GM11168 (cell line): Measurements from ENCODE around the gene PCK2.
"Not testable (repeated sequence)": the region's sequence is repeated elsewhere in the genome, so short reads cannot be mapped to it uniquely, and the experiment has no call there.

Experiments
- in situ Hi-C: fragments of 300-500 bp; cut with MboI; formaldehyde crosslinking; loops from one replicate; pipeline ENCODE4 v1.12.0; 2022; ENCODE audit warnings: low sequenced_read_pairs; ENCODE audit not compliant: unreplicated experiment

The PCK2 gene

DNA sequence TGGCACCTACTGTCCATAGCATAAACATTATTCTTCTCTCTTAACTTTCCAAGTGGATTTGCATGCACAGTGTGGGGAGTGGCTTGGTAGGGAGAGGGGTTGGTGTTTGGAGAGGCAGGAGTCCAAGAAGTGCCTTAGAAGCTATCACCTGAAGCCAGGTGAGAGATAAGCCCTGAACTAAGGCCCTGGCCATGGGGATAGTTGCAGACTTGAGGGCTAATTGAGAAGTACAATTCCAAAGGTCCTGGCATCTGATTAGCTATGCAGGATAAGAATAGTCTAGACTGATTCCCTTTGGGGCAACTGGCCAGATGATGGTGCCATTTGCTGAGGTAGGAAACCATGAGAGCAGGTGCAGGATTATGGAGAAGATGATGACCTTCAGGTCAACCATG is 2.0 kb upstream of the PCK2 start:
- in situ Hi-C loops, result loop anchor here (5.0 to 25.0 kb wide), 2 partner anchors 35 to 105 kb away; partner anchors contain the start of gene DHRS4L2

GRCh38 chr14:24092505-24093206 is 1.5 kb upstream of the PCK2 start:
- in situ Hi-C loops, result loop anchor here (5.0 to 25.0 kb wide), 2 partner anchors 35 to 105 kb away; partner anchors contain the start of gene DHRS4L2

DNA sequence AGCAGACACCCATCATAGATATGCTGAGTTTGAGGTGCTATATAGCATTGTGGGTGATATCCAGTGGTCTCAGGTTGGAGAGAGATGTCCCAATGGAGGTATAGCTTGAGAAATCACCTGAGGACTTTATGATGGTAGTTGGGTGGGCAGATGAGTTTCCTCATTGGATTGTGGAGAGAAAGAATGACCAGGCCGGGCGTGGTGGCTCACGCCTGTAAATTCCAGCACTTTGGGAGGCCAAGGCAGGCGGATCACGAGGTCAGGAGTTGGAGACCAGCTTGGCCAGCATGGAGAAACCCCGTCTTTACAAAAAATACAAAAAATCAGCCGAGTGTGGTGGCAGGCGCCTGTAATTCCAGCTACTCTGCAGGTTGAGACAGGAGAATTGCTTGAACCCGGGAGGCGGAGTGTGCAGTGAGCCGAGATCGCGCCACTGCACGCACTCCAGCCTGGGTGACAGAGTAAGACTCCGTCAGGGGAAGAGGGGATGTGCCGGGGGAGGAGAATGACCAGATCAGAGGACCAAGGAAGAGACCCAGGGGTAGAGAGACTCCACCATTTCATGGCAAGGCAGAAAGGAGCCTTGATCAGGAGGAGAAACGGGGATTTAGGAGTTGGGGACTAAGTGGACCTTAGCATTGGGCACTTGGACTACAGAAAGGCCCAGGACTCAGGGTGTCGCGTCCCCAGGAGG is 757 bp upstream of the PCK2 start:
- in situ Hi-C loops, result loop anchor here (5.0 to 25.0 kb wide), 2 partner anchors 36 to 106 kb away; partner anchors contain the start of gene DHRS4L2

GRCh38 chr14:24094841-24095270 is 745 bp downstream of the PCK2 start:
- in situ Hi-C loops, result loop anchor here (5.0 to 25.0 kb wide), 2 partner anchors 38 to 108 kb away; partner anchors contain the start of gene DHRS4L2

DNA sequence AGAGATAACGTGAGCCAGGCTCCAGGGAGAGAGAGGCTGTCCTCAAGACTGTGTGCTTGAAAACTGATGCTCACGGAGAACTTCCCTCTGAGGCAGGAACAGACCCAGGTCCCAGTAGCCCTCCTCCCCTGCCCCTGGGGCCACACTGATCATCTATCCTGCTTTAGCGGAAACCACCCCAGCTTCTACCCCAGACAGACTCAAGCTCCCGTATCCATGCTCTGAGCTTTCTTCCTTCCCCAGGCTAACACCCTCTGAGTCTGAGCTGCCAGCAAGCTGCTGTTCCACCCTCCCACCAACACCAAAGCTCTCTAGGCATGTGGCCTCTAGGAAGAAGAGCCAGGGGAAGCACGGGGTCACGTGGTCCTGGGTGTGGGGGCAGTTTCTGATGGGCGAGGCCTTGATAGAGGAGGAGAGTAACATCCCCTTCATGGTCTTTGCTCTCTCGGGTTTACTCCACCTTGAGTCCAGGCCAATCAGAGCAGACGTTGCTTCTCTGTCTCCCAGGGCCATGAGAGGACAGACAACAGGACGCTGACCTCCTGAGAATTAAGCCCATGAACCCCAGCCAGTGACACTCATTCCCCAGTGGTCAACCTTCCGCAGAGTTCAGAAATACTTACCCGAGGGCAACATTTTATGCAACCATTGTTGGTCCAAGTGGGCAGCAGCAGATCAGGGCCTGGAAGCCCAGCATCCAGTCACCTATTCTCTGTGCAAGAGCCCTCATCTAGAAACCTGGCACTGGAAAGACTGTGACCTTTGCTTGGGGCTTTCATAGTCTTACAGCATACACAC is 1.4 kb downstream of the PCK2 start:
- in situ Hi-C loops, result loop anchor here (25.0 kb wide), 1 partner anchor 108 kb away; the partner anchor contains the start of gene DHRS4L2

DNA sequence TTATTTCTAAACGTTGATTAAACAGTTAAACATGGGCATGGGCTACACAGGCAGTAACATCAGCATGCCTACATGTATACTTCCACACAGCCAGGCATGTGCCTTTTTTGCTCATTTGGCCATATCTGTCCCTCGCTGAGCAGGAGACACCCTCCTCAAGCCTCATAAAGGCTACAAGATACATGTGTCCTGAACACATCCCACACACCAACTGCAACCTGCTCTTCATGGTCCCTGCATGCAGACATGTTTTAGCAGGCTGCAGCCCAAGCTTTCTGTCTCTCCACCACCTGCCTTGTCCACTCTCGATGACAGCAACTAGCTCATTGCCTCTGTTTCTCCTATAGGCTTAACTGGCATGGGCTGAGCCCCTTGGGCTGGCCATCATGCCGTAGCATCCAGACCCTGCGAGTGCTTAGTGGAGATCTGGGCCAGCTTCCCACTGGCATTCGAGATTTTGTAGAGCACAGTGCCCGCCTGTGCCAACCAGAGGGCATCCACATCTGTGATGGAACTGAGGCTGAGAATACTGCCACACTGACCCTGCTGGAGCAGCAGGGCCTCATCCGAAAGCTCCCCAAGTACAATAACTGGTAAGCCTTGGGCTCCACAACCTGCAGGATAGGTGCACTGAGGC is 2.6 kb downstream of the PCK2 start:
- in situ Hi-C loops, result loop anchor here (25.0 kb wide), 1 partner anchor 109 kb away; the partner anchor contains the start of gene DHRS4L2

DNA sequence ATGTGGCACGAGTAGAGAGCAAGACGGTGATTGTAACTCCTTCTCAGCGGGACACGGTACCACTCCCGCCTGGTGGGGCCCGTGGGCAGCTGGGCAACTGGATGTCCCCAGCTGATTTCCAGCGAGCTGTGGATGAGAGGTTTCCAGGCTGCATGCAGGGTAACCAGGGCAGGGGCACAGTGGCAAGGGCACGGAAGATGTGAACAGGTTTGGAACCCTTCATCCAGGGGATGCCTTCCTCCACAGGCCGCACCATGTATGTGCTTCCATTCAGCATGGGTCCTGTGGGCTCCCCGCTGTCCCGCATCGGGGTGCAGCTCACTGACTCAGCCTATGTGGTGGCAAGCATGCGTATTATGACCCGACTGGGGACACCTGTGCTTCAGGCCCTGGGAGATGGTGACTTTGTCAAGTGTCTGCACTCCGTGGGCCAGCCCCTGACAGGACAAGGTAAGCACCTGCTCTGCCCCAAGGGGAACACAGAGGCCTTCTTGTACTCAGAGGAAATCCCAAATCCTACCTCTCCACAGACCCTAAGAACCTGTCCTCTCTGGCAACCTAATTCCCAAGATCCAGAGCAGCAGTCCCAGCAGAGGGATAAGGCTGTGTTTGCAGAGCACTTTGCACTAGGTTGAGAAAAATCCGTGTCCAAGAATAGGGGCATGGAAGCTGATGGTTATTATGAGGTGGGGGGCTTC is 4.3 kb downstream of the PCK2 start:
- in situ Hi-C loops, result loop anchor here (25.0 kb wide), 1 partner anchor 111 kb away; the partner anchor contains the start of gene DHRS4L2

- in situ Hi-C loops, result loop anchor here (25.0 kb wide), 1 partner anchor 112 kb away; the partner anchor contains the start of gene DHRS4L2
Observed at GRCh38 chr14:24098927-24099813, 5.1 kb downstream of the PCK2 start.

- in situ Hi-C loops, result no loop called here
Observed at GRCh38 chr14:24100197-24100981, 6.3 kb downstream of the PCK2 start.

- in situ Hi-C loops, result no loop called here
Observed at GRCh38 chr14:24100982-24101494, 6.9 kb downstream of the PCK2 start.

- in situ Hi-C loops, result no loop called here
Observed at GRCh38 chr14:24102357-24103048, 8.4 kb downstream of the PCK2 start.

DNA sequence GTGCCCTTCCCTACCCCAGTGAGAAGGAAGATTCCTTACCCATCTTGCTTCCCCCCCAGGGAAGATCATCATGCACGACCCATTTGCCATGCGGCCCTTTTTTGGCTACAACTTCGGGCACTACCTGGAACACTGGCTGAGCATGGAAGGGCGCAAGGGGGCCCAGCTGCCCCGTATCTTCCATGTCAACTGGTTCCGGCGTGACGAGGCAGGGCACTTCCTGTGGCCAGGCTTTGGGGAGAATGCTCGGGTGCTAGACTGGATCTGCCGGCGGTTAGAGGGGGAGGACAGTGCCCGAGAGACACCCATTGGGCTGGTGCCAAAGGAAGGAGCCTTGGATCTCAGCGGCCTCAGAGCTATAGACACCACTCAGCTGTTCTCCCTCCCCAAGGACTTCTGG is 9.3 kb downstream of the PCK2 start:
- in situ Hi-C loops, result no loop called here

DNA sequence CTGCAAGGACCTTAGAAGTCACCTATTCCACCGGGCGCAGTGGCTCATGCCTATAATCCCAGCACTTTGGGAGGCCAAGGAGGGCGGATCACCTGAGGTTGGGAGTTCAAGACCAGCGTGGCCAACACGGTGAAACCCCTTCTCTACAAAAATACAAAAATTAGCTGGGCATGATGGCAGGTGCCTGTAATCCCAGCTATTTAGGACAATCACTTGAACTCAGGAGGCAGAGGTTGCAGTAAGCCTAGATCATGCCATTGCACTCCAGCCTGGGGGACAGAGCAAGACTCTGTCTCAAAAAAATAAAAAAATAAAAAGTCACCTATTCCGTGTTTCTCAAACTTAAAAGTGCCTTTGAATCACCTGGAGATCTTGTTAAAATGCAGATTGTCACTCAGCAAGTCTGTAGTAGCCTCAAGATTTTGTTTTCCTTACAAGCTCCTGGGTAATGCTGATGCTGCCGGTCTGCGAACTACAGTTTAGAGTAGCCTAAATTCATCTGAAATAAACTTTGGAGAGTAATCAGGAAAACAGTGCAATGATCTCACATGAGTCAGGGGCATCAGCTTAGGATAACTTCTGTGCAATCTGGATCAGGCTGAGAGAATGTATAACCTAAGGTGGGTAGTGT is 11.6 kb downstream of the PCK2 start:
- in situ Hi-C loops, result not testable (repeated sequence)

DNA sequence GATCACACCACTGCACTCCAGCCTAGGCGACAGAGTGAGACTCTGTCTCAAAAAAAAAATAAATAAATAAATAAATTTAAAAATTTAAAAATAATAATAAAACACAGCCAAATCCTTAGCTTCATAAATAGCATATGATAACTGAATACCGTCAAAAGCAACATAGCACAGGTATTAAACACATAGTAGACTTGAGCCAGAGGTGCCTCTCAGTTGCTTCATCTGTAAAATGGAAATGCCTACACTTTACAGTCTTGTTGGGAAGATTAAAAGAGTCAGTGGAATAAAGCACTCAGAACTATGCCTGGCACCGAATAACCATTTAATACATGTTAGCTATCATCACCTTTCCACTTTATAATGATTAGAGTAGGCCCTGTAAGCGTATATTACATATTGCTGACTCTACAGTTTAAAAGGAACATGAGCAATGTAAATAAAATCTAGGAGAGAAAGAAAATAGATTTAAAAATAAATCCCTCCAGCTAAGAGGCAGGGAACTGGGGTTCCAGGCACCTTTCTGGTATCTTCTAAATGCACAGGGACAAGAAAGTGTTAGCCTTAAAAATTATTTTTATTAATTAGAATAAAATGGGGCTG is 12.7 kb downstream of the PCK2 start:
- in situ Hi-C loops, result no loop called here

GRCh38 chr14:24108336-24108874 is 14.3 kb downstream of the PCK2 start:
- in situ Hi-C loops, result no loop called here

GRCh38 chr14:24110060-24110459 is 15.9 kb downstream of the PCK2 start:
- in situ Hi-C loops, result no loop called here
